UCSD-AML1 (cell line): ENCODE measurements around the gene PPIL1.
A peak's percentile ranks its signal among the peaks of the same experiment; 100 is the strongest.

Source experiments
- DNase-seq: peaks from one replicate; lab custom pipeline; 2025; ENCODE audit not compliant: unreplicated experiment; lab: John Stamatoyannopoulos, UW

Gene PPIL1

GRCh38 chr6:36888654-36889481, 14.3 kb upstream of the PPIL1 start:
- no peak for DNase-seq

GRCh38 chr6:36888115-36888643, 13.6 kb upstream of the PPIL1 start:
- no peak for DNase-seq

GRCh38 chr6:36886950-36887618, 12.5 kb upstream of the PPIL1 start:
- no peak for DNase-seq

- DNase-seq: peak; percentile 95
Measured at GRCh38 chr6:36885461-36886401, 11.1 kb upstream of the PPIL1 start, which contains the start of gene C6orf89. Gene C6orf89, plus strand, starts transcription at chr6:36885952. Its CDS starts 13,493 bp downstream, at chr6:36899445.

- DNase-seq: no peak
Measured at GRCh38 chr6:36884610-36885009, 10.0 kb upstream of the PPIL1 start.

GRCh38 chr6:36875250-36875633, 639 bp upstream of the PPIL1 start:
- DNase-seq: no peak

- DNase-seq: no peak
Measured at GRCh38 chr6:36873612-36874442, 776 bp downstream of the PPIL1 start.

- DNase-seq: no peak
Measured at GRCh38 chr6:36873115-36873514, 1.5 kb downstream of the PPIL1 start.

GRCh38 chr6:36871686-36872085, 2.9 kb downstream of the PPIL1 start:
- DNase-seq: no peak

GRCh38 chr6:36867471-36868224, 7.0 kb downstream of the PPIL1 start:
- no peak for DNase-seq

GRCh38 chr6:36865835-36866234, 8.8 kb downstream of the PPIL1 start:
- DNase-seq: no peak

GRCh38 chr6:36863670-36864540, 10.7 kb downstream of the PPIL1 start:
- DNase-seq: no peak

GRCh38 chr6:36862848-36863382, 11.7 kb downstream of the PPIL1 start:
- no peak for DNase-seq

GRCh38 chr6:36862164-36862847, 12.3 kb downstream of the PPIL1 start:
- no peak for DNase-seq

GRCh38 chr6:36860126-36860525, 14.5 kb downstream of the PPIL1 start:
- no peak for DNase-seq

- no peak for DNase-seq
Measured at GRCh38 chr6:36858407-36858981, 16.1 kb downstream of the PPIL1 start.

GRCh38 chr6:36857325-36857724, 17.3 kb downstream of the PPIL1 start:
- no peak for DNase-seq
